ELR (cell line): ENCODE data around the gene NOXO1.
"Not testable (repeated sequence)": the region's sequence is repeated elsewhere in the genome, so short reads cannot be mapped to it uniquely, and the experiment has no call there.

ENCODE experiments used
- DNase-seq: peaks from one replicate; pipeline ENCODE4 v3.0.0-alpha.2; 2015; ENCODE audit warnings: low read depth

NOXO1 gene

DNA sequence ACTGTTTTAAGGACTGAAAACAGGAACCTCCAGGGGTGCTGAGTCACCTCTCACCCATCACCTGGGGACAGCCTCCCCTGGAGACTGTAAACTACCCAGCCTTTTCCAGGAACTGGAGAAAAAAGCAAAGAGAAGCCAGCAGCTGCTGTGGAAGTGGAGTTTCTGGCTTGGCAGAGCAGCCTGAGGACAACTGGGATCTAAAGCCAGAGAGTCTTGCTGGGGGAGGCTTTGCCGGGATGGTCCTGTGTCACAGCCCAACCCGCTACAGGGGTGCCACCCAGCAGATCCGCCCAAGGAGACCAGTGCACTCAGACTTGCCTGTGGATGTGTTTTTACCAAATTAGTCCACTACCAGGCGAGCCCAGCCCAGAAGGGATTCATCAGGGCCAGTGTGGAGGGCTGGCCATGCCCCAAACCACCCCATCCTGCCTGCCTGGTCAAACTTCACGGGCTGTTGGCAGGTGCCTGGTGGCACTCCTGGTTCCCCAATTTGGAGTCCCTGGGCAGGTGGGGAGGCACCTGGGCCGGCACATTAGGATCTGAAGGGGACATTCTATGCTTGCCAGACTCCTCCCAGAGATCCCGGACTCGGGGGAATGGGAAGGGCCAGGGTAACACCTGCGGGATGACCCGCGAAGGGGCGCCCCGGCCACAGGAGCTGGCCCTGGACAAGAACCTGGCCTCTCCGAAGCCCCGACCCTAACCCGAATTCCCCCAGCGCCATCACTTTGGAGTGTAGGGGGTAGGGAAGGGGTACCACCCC is 39.0 kb downstream of the NOXO1 start:
- no peak for DNase-seq

DNA sequence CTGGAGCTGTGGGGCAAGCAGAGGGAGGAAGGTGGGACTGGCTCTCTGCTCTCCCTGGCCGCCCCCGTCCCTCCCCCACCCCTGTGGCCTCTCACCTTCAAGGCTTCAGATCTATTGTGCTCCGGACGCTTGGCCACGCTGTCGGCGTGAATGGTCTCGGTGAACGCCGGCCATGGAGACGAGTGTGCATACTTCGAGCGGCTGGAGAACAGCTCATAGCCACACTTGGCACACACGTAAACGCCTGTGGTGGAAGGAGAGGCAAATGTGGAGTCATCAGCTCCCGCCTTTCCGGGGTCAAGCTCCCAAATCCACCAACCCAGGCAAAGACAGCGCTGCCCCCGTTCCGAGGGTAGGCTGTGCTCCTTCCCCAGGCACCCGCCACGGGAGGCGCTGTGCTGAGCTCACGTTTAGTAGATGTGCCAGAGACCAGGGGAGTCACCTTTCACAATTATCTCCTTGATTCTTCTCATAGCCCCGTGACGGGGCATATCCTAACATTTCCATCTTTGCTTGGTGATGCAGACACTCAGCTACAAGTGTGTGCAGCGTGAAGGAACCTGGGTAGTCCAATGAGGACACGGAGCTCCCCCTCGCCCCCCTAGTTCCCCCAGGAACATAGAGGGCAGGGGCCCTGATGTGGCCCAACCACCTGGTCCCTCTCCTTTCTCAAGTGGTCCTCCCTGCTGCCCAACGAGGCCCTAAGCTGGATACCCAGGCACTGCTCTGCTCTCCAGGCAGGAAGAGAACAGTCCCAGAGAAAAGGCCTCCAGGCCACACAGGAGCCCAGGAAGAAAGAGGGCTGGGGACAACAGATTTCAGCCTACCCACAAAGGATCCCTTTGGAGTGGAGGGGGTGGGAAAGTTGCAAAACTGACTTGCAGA is 39.9 kb downstream of the NOXO1 start:
- no peak for DNase-seq

DNA sequence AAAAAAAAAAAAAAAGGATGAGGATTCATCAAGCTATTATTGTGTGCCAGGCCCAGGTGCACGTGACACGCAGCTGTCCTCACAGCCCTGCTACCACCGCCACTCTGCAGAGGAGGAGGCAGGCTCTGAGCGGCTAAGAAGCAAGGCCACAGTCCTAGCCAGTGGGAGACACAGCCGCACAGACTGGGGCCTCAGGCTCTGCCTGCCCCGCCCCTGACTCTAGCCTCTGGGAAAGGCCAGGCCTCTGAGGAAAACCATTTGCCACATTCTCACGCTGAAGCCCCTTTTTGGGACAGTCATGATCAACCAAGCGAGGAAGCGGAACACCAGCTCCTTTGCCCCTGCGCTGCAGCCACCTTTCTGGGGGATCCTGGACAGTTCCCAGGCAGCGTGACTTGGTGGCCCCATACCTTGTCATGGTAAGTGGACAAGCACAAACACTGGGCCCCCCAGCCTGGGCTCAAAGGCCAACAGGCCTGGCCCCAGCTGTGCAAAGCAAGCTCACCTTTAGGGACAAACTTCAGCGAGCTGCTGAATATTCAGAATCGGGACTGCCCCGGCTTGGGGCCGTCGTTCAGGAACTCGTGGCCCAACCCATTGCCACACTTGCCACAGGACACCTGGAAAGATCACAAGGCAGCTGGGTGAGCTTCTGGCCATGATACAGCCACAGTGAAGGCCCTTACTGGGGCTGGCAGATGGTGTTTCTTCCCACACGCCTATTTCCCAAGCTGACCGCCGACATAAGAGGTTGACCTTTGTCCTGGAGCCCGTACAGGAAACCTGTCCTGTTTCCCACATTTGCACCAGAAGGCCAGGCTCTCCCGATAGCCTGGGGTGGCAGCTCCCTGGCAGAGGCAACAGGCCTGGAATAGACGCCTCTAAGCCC is 40.8 kb downstream of the NOXO1 start:
- no peak for DNase-seq

DNA sequence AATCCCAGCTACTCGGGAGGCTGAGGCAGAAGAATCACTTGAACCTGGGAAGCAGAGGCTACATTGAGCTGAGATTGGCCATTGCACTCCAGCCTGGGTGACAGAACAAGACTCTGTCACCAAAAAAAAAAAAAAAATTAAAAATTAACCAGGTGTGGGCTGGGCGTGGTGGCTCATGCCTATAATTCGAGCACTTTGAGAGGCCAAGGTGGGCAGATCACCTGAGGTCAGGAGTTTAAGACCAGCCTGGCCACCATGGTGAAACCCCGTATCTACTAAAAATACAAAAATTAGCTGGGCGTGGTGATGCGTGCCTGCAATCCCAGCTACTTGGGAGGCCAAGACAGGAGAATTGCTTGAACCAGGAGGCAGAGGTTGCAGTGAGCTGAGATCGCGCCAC is 41.4 kb downstream of the NOXO1 start:
- DNase-seq = not testable (repeated sequence)

DNA sequence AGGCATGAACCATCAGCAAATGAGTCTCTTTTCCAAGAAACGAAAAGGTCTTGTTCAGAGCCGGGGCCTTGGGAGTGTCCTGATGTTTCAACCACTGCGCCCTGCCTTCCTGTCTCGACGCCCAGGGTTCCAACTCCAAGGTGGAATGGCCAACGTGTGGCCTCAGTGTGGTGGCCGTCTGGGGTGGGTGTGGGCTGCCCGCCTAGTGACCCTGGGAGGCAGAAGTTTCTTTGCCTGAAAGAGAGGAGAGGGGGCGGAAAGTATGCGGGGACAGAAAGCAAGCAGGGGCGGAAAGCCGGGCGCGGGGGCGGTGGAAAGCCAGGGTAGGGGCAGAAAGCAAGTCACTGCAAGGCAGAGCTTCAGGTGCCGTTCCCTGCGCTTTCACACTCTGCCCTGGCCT is 42.4 kb downstream of the NOXO1 start:
- no peak for DNase-seq

DNA sequence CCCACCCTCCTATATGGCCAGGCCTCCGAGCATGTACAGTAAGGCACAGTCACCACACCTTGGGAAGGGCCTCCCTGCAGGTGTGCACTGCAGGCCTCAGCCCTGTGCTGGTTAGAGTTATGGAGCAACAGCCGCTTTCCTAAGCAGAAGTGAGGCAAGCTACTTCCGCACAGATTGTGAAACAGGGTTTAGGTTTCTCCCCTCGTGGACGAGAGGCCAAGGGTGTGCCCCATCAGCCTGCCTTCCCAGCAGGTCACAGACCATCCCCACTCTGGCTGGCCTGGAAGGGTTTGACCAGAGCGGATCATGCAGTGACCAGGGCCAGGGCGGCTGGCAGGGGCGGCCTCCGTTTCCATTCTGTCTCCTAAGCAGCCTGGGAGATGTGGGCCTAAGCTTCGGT is 43.0 kb downstream of the NOXO1 start:
- DNase-seq = no peak

DNA sequence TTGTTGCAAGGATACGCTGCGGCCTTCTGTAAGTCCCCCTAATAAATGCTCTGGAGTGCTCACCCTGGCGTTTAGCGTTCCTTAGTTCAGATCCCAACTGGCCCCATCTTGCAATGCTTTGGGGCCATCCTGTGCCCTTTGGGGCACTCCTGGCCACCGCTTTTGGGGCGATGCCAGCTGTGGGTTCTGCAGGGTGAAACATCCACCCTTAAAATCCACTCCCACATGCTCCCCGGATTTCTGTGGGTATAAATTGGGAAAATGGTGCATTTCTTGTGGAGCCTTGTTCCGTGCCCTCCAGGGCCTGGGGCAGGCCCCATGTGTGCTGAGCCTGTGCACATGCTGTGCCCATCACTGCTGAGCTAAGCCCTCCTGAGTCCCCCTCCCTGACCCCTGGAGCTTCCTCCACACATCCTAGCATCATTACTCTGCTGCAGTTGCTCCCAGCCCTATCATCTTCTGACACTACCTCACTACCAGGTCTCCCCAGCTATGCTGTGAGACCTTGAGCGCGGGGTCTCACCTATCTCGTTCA is 44.3 kb downstream of the NOXO1 start:
- DNase-seq = no peak

DNA sequence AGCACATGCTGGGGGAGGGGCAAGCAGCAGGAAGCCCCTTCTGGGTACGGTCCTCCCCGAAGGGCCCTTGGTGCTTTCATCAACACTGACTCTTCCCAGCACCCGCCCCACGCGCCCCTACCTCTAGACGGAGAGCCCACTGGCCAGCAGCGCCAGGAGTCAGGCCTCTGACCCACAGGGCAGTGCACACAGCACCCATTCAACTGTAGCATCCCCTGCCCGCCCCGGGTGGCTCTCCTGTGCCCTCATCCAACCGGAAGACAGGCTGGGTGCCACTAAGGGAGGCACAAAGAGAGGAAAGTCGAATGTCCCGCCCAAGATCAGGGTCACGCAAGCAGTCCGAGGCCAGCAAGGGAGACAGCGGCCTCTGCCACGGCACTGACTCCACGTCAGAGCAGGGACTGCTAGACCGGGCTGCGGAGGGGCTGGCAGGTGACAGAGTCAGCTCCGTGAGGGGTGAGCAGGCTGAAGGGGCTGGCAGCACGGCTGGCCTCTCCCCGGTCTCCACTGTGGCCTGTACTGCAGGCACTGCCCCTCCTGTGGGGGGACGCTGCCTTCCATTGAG is 48.1 kb downstream of the NOXO1 start:
- DNase-seq = no peak

DNA sequence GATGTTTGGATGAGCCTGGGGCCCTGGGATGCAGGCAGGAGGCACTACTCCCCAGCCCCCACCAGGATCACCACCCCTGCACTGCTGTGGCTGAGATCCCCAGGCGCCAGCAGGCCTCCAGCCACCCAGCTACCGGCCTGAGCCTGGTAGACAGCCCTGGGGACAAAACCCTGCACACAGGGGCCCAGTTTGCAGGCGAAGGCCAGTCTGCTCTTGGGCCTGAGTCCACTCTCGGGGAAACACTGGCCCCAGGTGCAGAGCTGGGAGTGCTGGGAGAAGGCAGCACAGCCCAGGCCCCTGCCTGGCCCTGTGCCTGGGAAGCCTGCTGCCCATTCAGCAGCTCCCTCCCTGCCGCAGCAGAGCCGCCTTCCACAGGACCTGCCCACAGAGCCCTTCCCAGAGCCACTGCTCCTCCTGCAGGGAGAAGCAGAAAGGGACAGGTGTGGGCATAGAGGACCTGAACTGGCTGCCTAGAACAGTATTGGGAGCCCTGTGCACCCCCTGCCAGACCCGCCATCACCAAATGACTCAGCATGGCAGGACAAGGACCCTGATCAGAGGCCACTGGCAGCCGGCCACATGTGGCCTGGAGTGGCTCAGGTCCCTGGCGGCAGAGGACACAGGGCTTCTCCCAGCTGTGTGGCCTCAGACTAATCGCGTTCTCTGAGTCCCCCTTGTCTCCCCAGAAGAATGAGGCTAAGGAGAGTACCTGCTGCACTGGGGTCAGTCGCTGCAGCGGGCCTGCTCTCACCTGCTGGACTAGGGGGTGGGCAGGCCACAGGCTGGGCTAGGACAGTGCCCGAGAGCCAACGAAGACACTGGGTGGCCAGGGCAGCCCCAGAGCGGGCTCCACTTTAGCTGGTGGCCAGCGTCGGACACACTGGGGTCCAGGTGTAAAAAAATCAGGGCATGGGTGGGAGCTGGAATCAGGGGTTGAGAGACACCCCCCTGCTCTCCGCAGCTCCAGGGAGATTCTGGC is 48.9 kb downstream of the NOXO1 start:
- DNase-seq = peak; percentile 35

DNA sequence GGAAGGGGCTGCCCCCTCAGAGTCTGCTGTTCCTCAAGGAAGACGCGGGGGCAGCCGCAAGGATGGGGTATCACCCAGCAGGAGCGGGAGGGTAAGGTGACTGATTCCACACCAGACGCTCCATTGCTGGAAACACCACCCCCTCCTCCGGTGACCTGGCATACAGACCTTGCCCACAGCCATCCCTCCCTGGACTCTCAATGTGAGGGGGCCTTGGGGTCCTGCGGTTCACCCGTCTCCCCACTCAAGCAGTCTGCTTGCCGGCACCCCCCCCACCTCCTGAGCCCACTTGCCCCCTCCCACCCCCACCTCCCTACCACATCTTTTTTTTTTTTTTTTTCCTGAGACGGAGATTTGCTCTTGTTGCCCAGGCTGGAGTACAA is 50.9 kb downstream of the NOXO1 start:
- no peak for DNase-seq

DNA sequence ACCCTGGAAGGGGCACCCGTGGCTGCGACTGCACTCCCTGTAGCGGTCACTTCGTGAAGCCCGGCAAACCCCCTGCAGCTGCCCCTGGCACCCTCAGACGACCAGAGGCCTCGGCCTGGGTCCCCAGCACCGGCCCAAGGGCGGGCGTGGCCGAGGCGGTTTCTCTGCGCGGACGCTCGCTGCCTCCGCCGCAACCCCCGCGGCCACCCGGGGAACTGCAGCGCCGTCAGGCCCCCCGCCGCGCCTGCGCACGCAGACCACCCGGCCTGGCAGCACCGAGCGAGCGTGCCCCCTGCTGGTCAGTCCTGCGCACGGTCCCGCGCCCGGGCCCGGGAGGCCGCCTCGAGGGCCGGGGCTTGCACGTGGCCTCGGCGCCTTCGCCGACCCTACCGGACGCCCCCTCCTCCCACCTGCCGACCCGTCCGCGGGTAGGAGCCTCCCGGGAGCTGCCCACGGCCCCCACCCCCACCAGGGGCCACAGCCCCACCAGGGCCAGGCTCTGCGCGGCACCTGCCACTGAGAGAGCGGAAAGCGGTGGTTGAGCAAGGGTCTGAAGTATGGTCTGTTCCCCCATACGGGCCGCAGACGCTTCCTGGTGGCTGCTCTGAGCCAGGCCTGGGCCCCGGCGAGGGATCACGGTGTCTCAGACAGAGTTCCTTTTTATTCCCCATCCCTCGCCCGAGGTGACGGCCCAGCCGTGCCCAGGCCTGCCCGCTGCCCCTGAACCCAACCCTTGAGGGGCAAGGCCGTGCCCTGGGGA is 51.5 kb downstream of the NOXO1 start:
- peak; percentile 81 for DNase-seq

DNA sequence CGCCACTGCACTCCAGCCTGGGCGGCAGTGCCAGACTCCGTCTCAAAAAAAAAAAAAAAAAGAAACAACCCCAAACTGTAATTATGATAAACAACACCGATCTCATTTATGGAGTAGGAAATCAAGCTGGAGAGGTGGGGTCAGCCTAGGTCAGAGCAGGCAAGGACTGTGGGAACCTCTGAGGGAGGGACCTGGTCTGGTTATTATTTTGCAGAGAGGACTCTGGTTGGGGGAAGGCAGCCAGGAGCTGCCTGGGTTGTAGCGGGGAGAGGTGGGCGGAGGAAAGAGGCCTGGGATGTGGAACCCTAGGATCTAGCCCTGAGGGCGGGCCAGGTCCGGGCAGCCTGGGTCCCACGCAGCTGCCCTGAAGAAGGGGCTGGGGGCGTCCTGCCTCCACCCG is 52.2 kb downstream of the NOXO1 start:
- DNase-seq = peak; percentile 30
